Activated CD4-positive, alpha-beta memory T cell treated with anti-CD3 and anti-CD28 coated beads, Interleukin-2, amount 10 ng/mL, durations not matched to agents 7 days and 5 days (primary cell): Measurements from ENCODE around the gene LRRC8B. TPM values are rescaled to one million over a fixed set of nuclear protein-coding genes. Genes with fewer than 3 reads are reported as not detected.

Source experiments
- total RNA-seq, 2 experiments: library from RNA; stranded (reverse); gene quantifications; one replicate each; pipeline ENCODE4 v1.2.3, GENCODE V29; 2021

LRRC8B gene
- total RNA-seq, 2 experiments from 2014 or later, result 21.3 to 21.7 TPM

Other genes with a start within 250 kb of the LRRC8B start
- gene GBP6, start 160.8 kb upstream of the LRRC8B start, total RNA-seq, result under 1 TPM; 0.25 to 0.38 TPM
- 10 to 100 TPM; 52.5 to 55.6 TPM for gene LRRC8C, start 108.3 kb downstream of the LRRC8B start, total RNA-seq